K562 (cell line): ENCODE data around the gene ZNF865. TPM values are rescaled to one million over a fixed set of nuclear protein-coding genes. Genes with fewer than 3 reads are reported as not detected.

Experiments used
- CBX3 ChIP-seq, 2 experiments: IDR thresholded peaks; 1 replicate in 1 of 2; 2 replicates in 1 of 2; pipeline ENCODE4 v1.6.1; 2012; ENCODE audit warnings: inconsistent platforms in 2 of 2, low read length in 2 of 2, borderline replicate concordance in 1 of 2, control low read depth in 1 of 2
- CREM ChIP-seq: IDR thresholded peaks from 2 replicates; pipeline ENCODE4 v1.6.1; 2014; ENCODE audit warnings: antibody characterized with exemption, low read depth
- E2F6 ChIP-seq, 2 experiments: IDR thresholded peaks; 2 replicates each; pipeline ENCODE4 v1.6.1; 2011; ENCODE audit warnings: borderline replicate concordance in 1 of 2, control low read depth in 1 of 2, low read depth in 1 of 2, low read length in 1 of 2, mild to moderate bottlenecking in 1 of 2, mixed read lengths in 1 of 2, moderate library complexity in 1 of 2; ENCODE audit not compliant: insufficient read depth in 1 of 2, insufficient read length in 1 of 2, poor library complexity in 1 of 2, severe bottlenecking in 1 of 2; ENCODE audit errors: extremely low read depth in 1 of 2
- ELF2 ChIP-seq: fragments of 250-450 bp; sonication (Bioruptor Pico); IDR thresholded peaks from 2 replicates; pipeline ENCODE4 v1.5.0; 2021; ENCODE audit warnings: mild to moderate bottlenecking
- GABPA ChIP-seq: fragments of 200-800 bp; sonication (Bioruptor generic); conservative IDR thresholded peaks from 2 replicates; pipeline ENCODE4 v1.6.1; 2016; ENCODE audit warnings: low read depth, missing genetic modification characterization, missing compliant biosample characterization
- GTF2F1 ChIP-seq: IDR thresholded peaks from 2 replicates; pipeline ENCODE4 v1.6.1; 2011; ENCODE audit warnings: low read depth, low read length, improper control_type of control experiment
- HBP1 ChIP-seq: fragments of 450-650 bp; formaldehyde crosslinking; IDR thresholded peaks from 2 replicates; pipeline ENCODE4 v1.4.0; 2022; ENCODE audit warnings: missing genetic modification characterization
- KDM4B ChIP-seq, 2 experiments: fragments of 450-650 bp in 1 of 2; sonication (generic) in 1 of 2; IDR thresholded peaks; 2 replicates each; pipeline ENCODE4 v1.6.1; 2016 to 2017; ENCODE audit warnings: borderline replicate concordance in 2 of 2, antibody characterized with exemption in 1 of 2, low read depth in 1 of 2, mild to moderate bottlenecking in 1 of 2
- MAZ ChIP-seq, 2 experiments: fragments of 450-650 bp in 1 of 2; sonication (generic) in 1 of 2; formaldehyde crosslinking; IDR thresholded peaks in 1 of 2; conservative IDR thresholded peaks in 1 of 2; 2 replicates each; pipeline versions ENCODE4 v1.4.0 to v1.5.0; 2020; ENCODE audit warnings: mild to moderate bottlenecking in 1 of 2, missing genetic modification reagents in 1 of 2
- MNT ChIP-seq, 2 experiments: fragments of 450-650 bp; conservative IDR thresholded peaks; 2 replicates each; pipeline ENCODE4 v1.6.1; 2017; ENCODE audit warnings: mild to moderate bottlenecking in 2 of 2, moderate library complexity in 2 of 2
- NELFE ChIP-seq: IDR thresholded peaks from 2 replicates; pipeline ENCODE4 v1.6.1; 2011; ENCODE audit warnings: mild to moderate bottlenecking; ENCODE audit not compliant: insufficient read depth, insufficient read length
- NR2C2 ChIP-seq, 2 experiments: fragments of 200-800 bp in 1 of 2; sonication (Bioruptor generic) in 1 of 2; sonication (generic) in 1 of 2; formaldehyde crosslinking in 1 of 2; IDR thresholded peaks; 2 replicates each; pipeline versions ENCODE4 v1.6.1 to v1.8.0; 2016 to 2022; ENCODE audit warnings: mild to moderate bottlenecking in 1 of 2, missing compliant biosample characterization in 1 of 2, missing genetic modification characterization in 1 of 2, missing genetic modification reagents in 1 of 2
- RAD21 ChIP-seq, 2 experiments: fragments of 250-450 bp in 1 of 2; fragments of 450-650 bp in 1 of 2; sonication (Bioruptor Pico) in 1 of 2; formaldehyde crosslinking in 1 of 2; IDR thresholded peaks in 1 of 2; conservative IDR thresholded peaks in 1 of 2; 2 replicates each; pipeline versions ENCODE4 v1.4.0 to v1.8.0; 2020 to 2022; ENCODE audit warnings: mild to moderate bottlenecking in 2 of 2, moderate library complexity in 1 of 2
- RBFOX2 ChIP-seq: fragments of 200-400 bp; formaldehyde crosslinking; IDR thresholded peaks from 2 replicates; pipeline ENCODE4 v1.6.1; 2017; ENCODE audit warnings: low read depth, mild to moderate bottlenecking, low read length, moderate library complexity
- SNRNP70 ChIP-seq: fragments of 200-400 bp; formaldehyde crosslinking; optimal IDR thresholded peaks from 2 replicates; pipeline ENCODE3; 2017; ENCODE audit warnings: low read depth, low read length
- SP1 ChIP-seq: sonication (generic); formaldehyde crosslinking; IDR thresholded peaks from 2 replicates; pipeline ENCODE4 v1.8.1; 2022; ENCODE audit warnings: mild to moderate bottlenecking, missing genetic modification reagents
- TBP ChIP-seq: optimal IDR thresholded peaks from 2 replicates; pipeline ENCODE3; 2011; ENCODE audit warnings: low read depth, low read length, improper control_type of control experiment
- ZBTB2 ChIP-seq: fragments of 450-650 bp; IDR thresholded peaks from 2 replicates; pipeline ENCODE4 v1.6.1; 2016; ENCODE audit warnings: antibody characterized with exemption
- ZNF184 ChIP-seq: sonication (generic); formaldehyde crosslinking; IDR thresholded peaks from 2 replicates; pipeline ENCODE4 v1.5.0; 2020; ENCODE audit warnings: missing genetic modification reagents
- ZNF24 ChIP-seq: fragments of 450-650 bp; IDR thresholded peaks from 2 replicates; pipeline ENCODE4 v1.6.1; 2016
- polyA plus RNA-seq, 8 experiments: library from polyadenylated mRNA; depleted of rRNA in 4 of 8; stranded (reverse) in 5 of 8; unstranded in 3 of 8; fragments of >200 nt; fragmentation: Nextera tagmentation in 2 of 8; fragmentation: Illumina TruSeq in 1 of 8; extraction: Ambion mirVana in 2 of 8; extraction: Trizol in 1 of 8; gene quantifications; 2 replicates each; pipeline versions ENCODE4 v1.2.1 to v1.2.3, GENCODE V29; 2011 to 2014; ENCODE audit warnings: inconsistent platforms in 1 of 8, missing spikeins in 1 of 8
- total RNA-seq, 7 experiments: library from RNA; depleted of rRNA in 6 of 7; stranded (reverse); fragments of >200 nt in 6 of 7; fragmentation: Illumina TruSeq in 2 of 7; extraction: Trizol in 2 of 7; gene quantifications; 2 replicates each; pipeline versions ENCODE4 v1.2.1 to v1.2.3, GENCODE V29; 2011 to 2021; ENCODE audit warnings: low replicate concordance in 1 of 7

Gene ZNF865
- total and polyA plus RNA-seq, 9 of the 15 experiments (the other 6 are each of a cell fraction or from before 2014, with no cell fraction given), result 0.40 to 18.8 (median 1.6) TPM; not detected in 2

GRCh38 chr19:55605207-55605636 lies 225 bp upstream of the ZNF865 start (continued):
- TF ChIP-seq NELFE, result no peak
- TF ChIP-seq MAZ (CRISPR knock-in tag; conservative IDR thresholded peaks at IDR 0.05 in 1 of 2, IDR thresholded peaks at IDR 0.05 in 1 of 2), result peak in 1 of 2 experiments; percentile 58; a peak in 3 of 4 replicates
- TF ChIP-seq MNT (conservative IDR thresholded peaks at IDR 0.05), result peak; percentile 47 to 52; a peak in 3 of 4 replicates
- 0 out of 4 replicates have a peak, but pooled peaks of 1 of the 2 experiments have one; percentile 74 for TF ChIP-seq KDM4B (IDR thresholded peaks at IDR 0.05; ENCODE audit: borderline replicate concordance in 2 of 2, low read depth in 1 of 2)
- TF ChIP-seq CREM, result peak; percentile 72
- TF ChIP-seq GABPA (tag), result peak; percentile 98
- no peak for TF ChIP-seq ZNF24
- TF ChIP-seq ELF2, result peak; percentile 62; the same call in 1 of the 2 replicates
- TF ChIP-seq ZNF184 (CRISPR knock-in tag), result no peak
- no peak for TF ChIP-seq RAD21 (CRISPR knock-in tag; conservative IDR thresholded peaks at IDR 0.05 in 1 of 2, IDR thresholded peaks at IDR 0.05 in 1 of 2)
- peak; percentile 63 for TF ChIP-seq RBFOX2
- TF ChIP-seq E2F6 (IDR thresholded peaks at IDR 0.05; ENCODE audit: borderline replicate concordance in 1 of 2, extremely low read depth in 1 of 2, insufficient read depth in 1 of 2, insufficient read length in 1 of 2, low read depth in 1 of 2, low read length in 1 of 2, poor library complexity in 1 of 2, severe bottlenecking in 1 of 2), result peak; percentile 28 to 69
- TF ChIP-seq TBP, result peak; percentile 63
- TF ChIP-seq SP1, result 0 out of 2 replicates have a peak, but pooled peaks have one; percentile 51
- TF ChIP-seq ZBTB2, result peak; percentile 92
- TF ChIP-seq HBP1 (CRISPR knock-in tag), result no peak
- TF ChIP-seq SNRNP70, result no peak
- TF ChIP-seq CBX3 (IDR thresholded peaks at IDR 0.05; ENCODE audit: borderline replicate concordance in 1 of 2, low read length in 2 of 2), result no peak; a peak in 1 of 3 replicates
- TF ChIP-seq GTF2F1, result no peak
- TF ChIP-seq NR2C2 (CRISPR knock-in tag; IDR thresholded peaks at IDR 0.05), result no peak
- peak; percentile 88 for TF ChIP-seq NR2C2 (tag; IDR thresholded peaks at IDR 0.05)
